GM12892 (cell line): ENCODE results near the gene TOP3B.

Experiments used
- POLR2AphosphoS5 ChIP-seq: IDR thresholded peaks from 2 replicates; pipeline ENCODE4 v1.6.1; 2011; ENCODE audit warnings: low read depth, low read length, control low read depth
- TAF1 ChIP-seq: IDR thresholded peaks from 2 replicates; pipeline ENCODE4 v1.6.1; 2011; ENCODE audit warnings: low read depth, mild to moderate bottlenecking, control low read depth, low read length, borderline replicate concordance

- no peak for TF ChIP-seq TAF1
- no peak for TF ChIP-seq POLR2AphosphoS5
Observed at GRCh38 chr22:21933910-21934309, 48.7 kb downstream of the TOP3B start.
